NCI-H510A (cell line): ENCODE results near the gene PRCD.
"Not testable (repeated sequence)": the region's sequence is repeated elsewhere in the genome, so short reads cannot be mapped to it uniquely, and the experiment has no call there.

Source experiments
- DNase-seq: peaks from one replicate; lab custom pipeline; 2025; lab: John Stamatoyannopoulos, UW

Gene PRCD

DNA sequence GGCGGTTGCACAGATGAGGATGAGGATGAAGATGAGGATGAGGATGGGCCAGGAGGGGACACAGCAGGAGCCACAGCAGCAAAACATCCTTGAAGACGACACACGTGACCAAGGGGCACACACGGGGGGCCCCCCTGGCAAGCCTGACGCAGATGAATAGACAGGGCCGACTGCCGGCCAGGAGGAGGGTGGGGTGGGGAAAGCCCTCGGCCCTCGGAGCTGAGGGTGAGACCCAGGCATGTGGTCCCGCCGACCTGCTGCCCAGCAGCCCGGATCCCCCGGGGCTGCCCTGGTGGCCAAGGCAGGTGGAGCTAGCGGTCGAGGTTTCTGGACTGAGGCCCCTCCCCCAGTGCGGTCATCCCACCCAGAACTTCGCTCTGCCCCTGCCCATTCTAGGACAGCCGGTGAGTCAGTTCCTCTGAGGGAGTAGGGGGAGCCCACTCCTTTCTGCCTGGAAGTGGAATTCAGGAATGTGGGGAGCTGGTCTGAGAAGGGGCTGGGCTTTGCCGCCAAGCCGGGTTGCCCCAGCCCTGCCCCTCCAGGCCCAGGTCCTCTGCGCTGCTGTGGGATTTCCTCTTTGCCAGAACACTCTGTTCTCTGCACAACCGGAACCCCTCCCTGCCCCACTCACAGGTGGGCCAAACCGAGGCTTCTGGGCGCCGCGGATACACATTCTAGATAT is 12.3 kb upstream of the PRCD start:
- DNase-seq, result no peak

GRCh38 chr17:76528156-76528527 is 11.7 kb upstream of the PRCD start:
- no peak for DNase-seq

DNA sequence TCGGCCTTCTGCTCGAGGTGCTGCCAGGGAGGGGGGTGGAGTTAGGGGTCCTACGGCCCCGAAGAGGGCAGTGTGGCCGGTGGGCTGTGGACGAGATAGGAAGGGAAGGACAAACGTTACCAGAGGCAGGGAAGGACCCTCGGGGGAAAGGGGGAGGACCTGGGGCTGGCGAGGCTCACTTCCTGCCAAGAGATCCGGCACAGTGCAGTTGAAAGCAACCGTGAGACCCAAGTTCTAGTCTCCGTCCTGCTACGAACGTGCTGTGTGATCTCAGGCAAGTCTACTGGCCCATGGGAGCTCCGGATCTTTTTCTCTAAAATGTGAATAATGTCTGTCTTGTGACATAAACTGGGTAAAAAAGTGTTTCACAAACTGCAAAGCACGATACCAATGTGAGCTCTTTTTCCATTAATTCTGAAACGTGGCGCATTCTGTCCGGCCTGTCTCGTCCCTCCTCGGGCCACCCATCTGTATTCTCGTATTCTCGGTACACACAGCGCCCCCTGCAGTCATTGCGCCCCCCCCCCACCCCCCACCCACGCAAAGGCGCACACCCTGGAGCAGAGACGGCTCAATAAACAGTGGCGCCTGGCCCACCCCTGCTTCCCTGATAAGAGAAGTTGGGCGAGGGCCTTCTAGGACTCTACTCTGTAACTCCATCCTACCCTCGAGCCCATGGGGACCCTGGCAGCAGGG is 11.2 kb upstream of the PRCD start:
- DNase-seq, result no peak

GRCh38 chr17:76529224-76530094 is 10.4 kb upstream of the PRCD start:
- no peak for DNase-seq

GRCh38 chr17:76530095-76530723 is 9.6 kb upstream of the PRCD start:
- no peak for DNase-seq

DNA sequence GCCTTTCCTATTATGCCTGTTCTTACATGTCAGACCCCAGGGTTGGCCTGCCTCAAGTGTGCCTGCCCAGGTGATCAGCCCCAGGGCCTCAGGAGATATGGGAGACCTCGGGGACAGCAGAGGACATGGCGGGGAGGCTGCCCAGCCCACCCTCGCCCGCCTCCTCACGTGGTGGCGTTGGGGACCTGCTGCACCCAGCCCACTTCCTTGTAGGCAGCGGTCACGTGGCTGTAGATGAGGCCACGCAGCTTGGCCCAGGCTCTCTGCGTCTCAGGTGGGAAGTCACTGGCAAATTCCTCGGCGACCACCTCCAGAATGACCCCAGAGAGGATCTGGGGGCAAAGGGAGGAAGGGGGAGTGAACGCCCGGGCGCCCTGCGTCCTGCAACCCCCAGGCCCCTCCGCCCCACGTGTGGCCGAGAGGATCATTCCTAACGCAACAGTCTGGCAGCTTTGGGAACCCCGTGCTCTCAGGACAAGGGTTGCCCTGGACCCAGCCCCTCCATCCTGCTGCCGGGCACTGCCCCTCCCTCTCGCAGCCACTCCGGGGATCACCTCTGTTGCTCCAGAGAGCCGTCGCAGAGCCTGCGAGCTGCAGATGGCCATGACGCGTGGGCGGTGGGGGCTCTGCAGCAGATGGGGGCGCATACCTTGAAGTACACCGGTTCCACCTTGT is 8.9 kb upstream of the PRCD start:
- no peak for DNase-seq

DNA sequence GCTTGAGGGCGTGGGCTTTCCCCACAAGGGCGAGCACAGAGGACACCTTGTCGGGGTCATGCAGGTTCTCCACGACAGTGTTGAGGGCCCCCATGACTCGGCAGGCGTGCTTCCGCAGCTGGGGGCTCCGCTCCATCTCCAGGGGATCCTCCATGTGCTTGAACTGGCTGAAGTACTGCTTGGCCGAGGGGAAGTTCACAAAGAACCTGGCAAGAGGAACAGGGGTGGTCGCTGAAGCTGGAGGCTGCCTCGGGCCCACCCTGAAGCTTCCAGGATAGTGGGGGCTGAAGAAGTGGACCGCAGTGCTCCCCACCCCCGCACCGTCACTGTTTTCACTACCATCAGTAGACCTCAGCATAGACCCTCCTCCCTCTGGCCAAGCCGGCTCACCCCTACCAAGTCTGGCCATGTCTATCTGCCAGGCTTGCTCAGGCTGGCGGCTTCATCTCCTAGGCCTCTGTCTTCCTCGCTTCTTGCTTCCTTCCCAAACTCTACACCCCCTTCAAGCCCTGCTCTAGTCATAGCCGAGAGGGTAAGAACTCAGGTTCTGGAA is 8.3 kb upstream of the PRCD start:
- no peak for DNase-seq

DNA sequence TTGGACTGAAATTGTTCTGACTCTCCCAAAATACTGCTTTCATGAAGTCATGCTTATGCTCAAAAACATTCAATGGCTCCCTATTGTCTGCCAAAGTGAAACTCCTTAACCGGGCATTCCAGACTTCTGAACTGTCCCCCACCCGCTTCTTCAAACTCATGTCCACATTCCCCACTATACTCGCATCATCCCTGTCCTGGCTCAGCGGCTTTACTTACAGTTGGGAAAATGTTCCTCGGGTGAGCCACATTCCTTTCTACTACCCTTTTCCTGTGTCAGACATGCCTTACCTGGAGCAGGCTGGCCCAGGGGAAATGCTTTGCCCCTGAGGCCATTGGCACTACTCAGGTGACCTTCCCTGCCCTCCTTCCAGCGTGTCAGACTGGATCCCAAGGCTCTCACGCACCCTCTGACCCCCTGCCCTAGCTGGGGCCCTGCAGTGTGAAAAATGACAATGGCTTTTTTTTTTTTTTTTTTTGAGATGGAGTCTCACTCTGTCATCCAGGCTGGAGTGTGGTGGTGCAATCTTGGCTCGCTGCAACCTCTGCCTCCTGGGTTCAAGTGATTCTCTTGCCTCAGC is 7.7 kb upstream of the PRCD start:
- DNase-seq, result no peak

DNA sequence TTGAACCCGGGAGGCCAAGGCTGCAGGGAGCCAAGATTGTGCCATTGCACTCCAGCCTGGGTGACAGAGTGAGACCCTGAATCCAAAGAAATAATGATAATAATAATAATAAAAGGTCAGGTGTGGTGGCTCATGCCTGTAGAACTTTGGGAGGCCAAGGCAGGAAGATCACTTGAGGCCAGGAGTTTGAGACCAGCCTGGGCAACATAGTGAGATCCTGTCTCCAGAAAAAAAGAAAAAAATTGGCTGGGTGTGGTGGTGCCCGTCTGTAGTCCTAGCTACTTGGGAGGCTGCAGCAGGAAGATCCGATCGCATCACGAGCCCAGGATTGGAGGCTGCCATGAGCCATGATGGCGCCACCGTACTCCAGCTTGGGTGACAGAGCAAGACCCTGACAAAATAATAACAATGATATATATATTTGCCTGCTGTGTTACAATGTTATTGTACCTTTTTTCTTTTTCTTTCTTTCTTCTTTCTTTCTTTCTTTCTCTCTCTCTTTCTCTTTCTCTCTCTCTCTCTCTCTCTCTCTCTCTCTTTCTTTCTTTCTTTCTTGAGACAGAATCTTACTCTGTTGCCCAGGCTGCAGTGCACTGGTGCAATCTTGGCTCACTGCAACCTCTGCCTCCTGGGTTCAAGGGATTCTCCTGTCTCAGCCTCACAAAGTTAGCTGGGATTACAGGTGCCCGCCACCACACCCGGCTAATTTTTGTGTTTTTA is 6.0 kb upstream of the PRCD start:
- DNase-seq, result not testable (repeated sequence)

- DNase-seq, result no peak
Measured at GRCh38 chr17:76534831-76535732, 4.8 kb upstream of the PRCD start.

- DNase-seq, result no peak
Measured at GRCh38 chr17:76535788-76536510, 3.9 kb upstream of the PRCD start.

GRCh38 chr17:76536511-76537287 is 3.1 kb upstream of the PRCD start:
- no peak for DNase-seq

DNA sequence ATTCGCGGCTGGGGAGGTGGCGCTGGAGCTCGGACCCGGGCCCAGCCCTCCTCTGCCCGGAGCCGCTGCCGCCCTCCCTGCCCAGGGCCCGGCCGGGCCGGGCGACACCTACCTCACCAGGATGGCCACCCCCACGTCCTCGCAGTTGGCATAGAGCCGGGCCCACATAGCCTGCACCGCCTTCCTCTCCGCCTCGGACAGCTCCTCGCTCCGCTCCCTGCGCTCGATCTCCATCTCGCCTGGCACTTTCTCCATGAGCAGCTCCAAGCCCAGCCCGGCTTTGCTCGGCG is 2.6 kb upstream of the PRCD start:
- DNase-seq, result no peak

DNA sequence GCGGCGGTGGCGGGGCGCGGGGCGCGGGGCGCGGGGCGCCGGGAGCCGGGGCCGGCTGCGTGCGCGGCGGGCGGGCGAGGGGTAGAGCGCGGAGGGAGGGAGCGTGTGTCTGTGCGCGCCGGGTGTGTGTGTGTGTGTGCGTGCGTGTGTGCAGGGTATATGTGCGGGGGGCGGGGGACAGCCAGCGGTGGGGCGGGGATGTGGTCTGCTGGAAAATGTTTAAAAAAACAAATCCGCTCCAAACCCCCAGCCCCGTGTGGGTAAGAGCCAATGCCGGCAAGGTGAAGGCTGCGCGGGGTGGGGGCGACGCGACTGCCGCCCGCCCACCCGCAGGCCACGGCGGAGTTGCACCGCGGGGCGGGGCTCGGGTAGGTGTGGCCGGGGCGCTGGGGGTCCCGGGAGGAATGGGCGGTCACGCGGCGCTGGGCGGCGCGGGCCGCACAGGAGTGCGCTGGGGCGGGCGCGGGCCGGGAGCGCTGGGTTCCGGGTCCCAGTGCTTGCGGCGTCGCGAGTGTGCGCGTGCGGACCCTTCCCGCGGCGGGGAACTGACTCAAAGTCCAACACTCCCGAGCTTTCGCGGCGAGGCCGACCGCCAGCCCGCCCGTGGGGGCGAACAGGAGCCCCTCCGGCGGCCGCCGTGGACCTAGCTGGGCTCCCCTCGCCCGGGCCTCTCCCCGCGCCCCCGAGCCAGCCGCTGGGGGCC is 2.1 kb upstream of the PRCD start, which contains the start of gene CYGB:
CYGB (minus strand) TSS at position 132 of the 703 bp plus-strand sequence. CDS start 167 bp downstream, outside the sequence.
- DNase-seq, result no peak

GRCh38 chr17:76538281-76538931 is 1.4 kb upstream of the PRCD start:
- DNase-seq, result no peak

GRCh38 chr17:76538941-76539570 is 788 bp upstream of the PRCD start:
- DNase-seq, result no peak
